Measurements from ENCODE around the gene CCDC24.

CCDC24 gene

DNA sequence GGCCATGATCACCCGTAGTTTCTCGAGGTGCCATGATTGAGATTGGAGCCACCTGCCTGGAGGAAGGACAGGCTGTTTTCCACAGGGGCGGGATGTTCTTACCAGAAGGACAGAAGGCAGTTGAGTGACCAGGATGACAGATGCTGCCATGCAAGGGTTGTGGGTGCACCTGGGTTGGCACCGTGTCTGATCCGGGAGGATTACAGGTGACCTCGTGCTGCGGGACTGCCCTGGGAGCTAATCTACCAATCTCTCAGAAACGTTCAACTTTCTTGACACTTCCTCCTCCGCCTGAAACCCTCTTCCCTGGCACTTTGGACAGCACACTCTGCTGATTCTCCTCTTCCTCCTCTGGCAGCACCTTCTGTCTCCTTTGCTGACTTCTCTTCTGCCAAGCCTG is 53.7 kb downstream of the CCDC24 start:
- DNase-seq = no peak

All from T-helper 2 cell (primary cell).